WTC11 (cell line): ENCODE results near the gene GPC5.

Source experiments
- CBFB ChIP-seq: sonication (generic); formaldehyde crosslinking; IDR thresholded peaks from 2 replicates; pipeline ENCODE4 v1.8.1; 2022; ENCODE audit warnings: mild to moderate bottlenecking, low read depth, missing genetic modification reagents
- FOXK1 ChIP-seq: sonication (generic); formaldehyde crosslinking; IDR thresholded peaks from 2 replicates; pipeline ENCODE4 v1.8.0; 2022; ENCODE audit warnings: mild to moderate bottlenecking, moderate library complexity, missing genetic modification reagents
- JUN ChIP-seq: sonication (generic); formaldehyde crosslinking; IDR thresholded peaks from 2 replicates; pipeline ENCODE4 v1.8.0; 2023; ENCODE audit warnings: mild to moderate bottlenecking, missing genetic modification reagents
- KAT7 ChIP-seq: sonication (generic); formaldehyde crosslinking; IDR thresholded peaks from 2 replicates; pipeline ENCODE4 v1.8.1; 2023; ENCODE audit warnings: missing genetic modification reagents, mild to moderate bottlenecking, borderline replicate concordance
- MXD4 ChIP-seq: fragments of 250-450 bp; sonication (Bioruptor Pico); IDR thresholded peaks from 2 replicates; pipeline ENCODE4 v1.8.0; 2021; ENCODE audit warnings: mild to moderate bottlenecking, moderate library complexity, borderline replicate concordance
- ZNF121 ChIP-seq: sonication (generic); formaldehyde crosslinking; IDR thresholded peaks from 2 replicates; pipeline ENCODE4 v1.8.0; 2023; ENCODE audit warnings: missing genetic modification reagents
- ZNF317 ChIP-seq: sonication (generic); formaldehyde crosslinking; IDR thresholded peaks from 2 replicates; pipeline ENCODE4 v1.8.1; 2023; ENCODE audit warnings: low read depth, mild to moderate bottlenecking, moderate library complexity, missing genetic modification reagents, borderline replicate concordance
- TF ChIP-seq, protein P1 (sequence below): fragments of 200-600 bp; IDR thresholded peaks from 2 replicates; pipeline ENCODE4 v1.8.0; 2022; ENCODE audit warnings: antibody characterized with exemption
- TF ChIP-seq, protein P2 (sequence below): fragments of 250-450 bp; sonication (Bioruptor Pico); conservative IDR thresholded peaks from 2 replicates; pipeline ENCODE4 v1.9.0; 2021; ENCODE audit warnings: mild to moderate bottlenecking
- TF ChIP-seq, protein P3 (sequence below): sonication (generic); formaldehyde crosslinking; conservative IDR thresholded peaks from 2 replicates; pipeline ENCODE4 v1.8.1; 2022; ENCODE audit warnings: mild to moderate bottlenecking, missing genetic modification reagents

DNA sequence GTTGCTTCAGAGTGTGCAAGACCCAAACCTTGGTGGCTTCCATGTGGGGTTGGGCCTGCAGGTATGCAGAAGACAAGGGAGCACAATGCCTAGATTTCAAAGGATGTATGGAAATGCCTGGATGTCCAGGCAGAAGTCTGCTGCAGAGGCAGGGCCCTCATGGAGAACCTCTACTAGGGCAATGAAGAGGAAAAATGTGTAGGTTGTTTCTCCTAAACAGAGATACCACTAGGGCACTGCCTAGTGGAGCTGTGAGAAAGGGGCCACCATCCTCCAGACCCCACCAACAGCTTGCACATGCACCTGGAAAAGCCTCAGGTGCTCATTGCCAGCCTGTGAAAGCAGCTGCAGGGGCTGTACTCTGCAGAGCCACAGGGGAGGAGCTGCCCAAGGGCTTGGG lies 1295.6 kb downstream of the GPC5 start:
- no peak for TF ChIP-seq JUN (CRISPR knock-in tag)
- TF ChIP-seq CBFB (CRISPR knock-in tag): no peak
- TF ChIP-seq, protein P1, sequence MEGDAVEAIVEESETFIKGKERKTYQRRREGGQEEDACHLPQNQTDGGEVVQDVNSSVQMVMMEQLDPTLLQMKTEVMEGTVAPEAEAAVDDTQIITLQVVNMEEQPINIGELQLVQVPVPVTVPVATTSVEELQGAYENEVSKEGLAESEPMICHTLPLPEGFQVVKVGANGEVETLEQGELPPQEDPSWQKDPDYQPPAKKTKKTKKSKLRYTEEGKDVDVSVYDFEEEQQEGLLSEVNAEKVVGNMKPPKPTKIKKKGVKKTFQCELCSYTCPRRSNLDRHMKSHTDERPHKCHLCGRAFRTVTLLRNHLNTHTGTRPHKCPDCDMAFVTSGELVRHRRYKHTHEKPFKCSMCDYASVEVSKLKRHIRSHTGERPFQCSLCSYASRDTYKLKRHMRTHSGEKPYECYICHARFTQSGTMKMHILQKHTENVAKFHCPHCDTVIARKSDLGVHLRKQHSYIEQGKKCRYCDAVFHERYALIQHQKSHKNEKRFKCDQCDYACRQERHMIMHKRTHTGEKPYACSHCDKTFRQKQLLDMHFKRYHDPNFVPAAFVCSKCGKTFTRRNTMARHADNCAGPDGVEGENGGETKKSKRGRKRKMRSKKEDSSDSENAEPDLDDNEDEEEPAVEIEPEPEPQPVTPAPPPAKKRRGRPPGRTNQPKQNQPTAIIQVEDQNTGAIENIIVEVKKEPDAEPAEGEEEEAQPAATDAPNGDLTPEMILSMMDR: no peak
- TF ChIP-seq KAT7: no peak
- TF ChIP-seq MXD4 (CRISPR knock-in tag): no peak
- TF ChIP-seq, protein P2, sequence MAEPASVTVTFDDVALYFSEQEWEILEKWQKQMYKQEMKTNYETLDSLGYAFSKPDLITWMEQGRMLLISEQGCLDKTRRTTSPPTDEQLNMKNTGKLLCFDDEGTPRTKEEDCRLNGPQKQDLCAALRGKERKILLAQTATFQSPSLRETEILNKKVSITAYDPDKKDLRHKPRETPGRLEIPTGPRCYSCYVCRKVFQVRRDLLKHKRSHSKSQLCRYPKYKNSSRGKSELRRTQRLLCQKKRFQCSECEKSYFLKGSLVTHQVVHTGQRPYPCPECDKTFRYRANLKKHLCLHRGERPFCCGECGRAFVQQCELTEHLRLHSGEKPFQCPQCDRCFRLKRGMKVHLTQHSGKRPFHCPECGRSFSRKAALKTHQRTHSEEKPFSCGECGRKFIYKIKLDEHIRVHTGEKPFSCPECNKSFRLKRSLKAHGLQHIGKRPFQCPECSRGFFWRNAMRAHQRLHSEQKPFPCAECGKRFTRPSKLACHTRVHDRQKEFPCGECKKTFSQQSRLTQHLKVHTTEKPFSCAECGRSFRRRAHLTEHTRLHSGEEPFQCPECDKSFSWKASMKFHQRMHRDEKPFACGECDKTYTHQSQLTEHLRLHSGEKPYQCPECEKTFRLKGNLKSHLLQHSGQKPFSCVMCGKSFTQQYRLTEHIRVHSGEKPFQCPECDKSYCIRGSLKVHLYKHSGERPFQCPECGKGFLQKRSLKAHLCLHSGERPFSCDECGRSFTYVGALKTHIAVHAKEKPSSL (CRISPR knock-in tag): no peak
- TF ChIP-seq, protein P3, sequence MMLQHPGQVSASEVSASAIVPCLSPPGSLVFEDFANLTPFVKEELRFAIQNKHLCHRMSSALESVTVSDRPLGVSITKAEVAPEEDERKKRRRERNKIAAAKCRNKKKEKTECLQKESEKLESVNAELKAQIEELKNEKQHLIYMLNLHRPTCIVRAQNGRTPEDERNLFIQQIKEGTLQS: no peak
- no peak for TF ChIP-seq ZNF317 (CRISPR knock-in tag)
- no peak for TF ChIP-seq FOXK1
- TF ChIP-seq ZNF121 (CRISPR knock-in tag): no peak
